OCI-LY3 (cell line): Measurements from ENCODE around the gene BEST4.

ENCODE experiments used
- EZH2phosphoT487 ChIP-seq: fragments of 200-600 bp; shearing (Covaris generic); IDR thresholded peaks from 2 replicates; pipeline ENCODE4 v1.6.1; 2018; ENCODE audit warnings: antibody characterized with exemption, mixed run types, low read depth
- TF ChIP-seq, protein P1 (sequence below): fragments of 200-600, 300-600 bp; sonication (generic); IDR thresholded peaks from 2 replicates; pipeline ENCODE4 v1.5.1; 2014; ENCODE audit warnings: antibody characterized with exemption, low read length, low read depth

DNA sequence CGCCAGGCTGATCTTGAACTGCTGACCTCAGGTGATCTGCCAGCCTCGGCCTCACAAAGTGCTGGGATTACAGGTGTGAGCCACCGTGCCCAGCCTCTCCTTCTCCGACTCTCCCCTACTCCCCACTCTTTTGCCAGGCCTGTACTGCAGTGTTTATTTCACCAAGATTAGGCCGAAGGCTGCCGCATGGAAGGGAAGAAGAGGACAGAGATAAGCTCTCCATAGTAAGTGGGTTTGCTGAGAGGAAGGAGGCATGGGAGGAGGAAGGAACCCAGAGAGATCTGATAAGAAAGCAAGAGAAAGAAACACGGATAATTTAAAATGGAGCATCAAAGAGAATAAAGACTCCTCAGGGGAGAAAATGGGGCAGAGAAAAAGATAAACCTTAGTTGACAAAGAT, 46.4 kb upstream of the BEST4 start:
- TF ChIP-seq, protein P1, sequence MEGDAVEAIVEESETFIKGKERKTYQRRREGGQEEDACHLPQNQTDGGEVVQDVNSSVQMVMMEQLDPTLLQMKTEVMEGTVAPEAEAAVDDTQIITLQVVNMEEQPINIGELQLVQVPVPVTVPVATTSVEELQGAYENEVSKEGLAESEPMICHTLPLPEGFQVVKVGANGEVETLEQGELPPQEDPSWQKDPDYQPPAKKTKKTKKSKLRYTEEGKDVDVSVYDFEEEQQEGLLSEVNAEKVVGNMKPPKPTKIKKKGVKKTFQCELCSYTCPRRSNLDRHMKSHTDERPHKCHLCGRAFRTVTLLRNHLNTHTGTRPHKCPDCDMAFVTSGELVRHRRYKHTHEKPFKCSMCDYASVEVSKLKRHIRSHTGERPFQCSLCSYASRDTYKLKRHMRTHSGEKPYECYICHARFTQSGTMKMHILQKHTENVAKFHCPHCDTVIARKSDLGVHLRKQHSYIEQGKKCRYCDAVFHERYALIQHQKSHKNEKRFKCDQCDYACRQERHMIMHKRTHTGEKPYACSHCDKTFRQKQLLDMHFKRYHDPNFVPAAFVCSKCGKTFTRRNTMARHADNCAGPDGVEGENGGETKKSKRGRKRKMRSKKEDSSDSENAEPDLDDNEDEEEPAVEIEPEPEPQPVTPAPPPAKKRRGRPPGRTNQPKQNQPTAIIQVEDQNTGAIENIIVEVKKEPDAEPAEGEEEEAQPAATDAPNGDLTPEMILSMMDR, result no peak
- TF ChIP-seq EZH2phosphoT487, result no peak
